ENCODE data around the gene TRIM41. TPM values are rescaled to one million over a fixed set of nuclear protein-coding genes. Genes with fewer than 3 reads are reported as not detected.

TRIM41 gene
- total and polyA plus RNA-seq, 9 of the 15 experiments (the other 6 are each of a cell fraction or from before 2014, with no cell fraction given) = 1.8 to 47.6 (median 20.9) TPM

- TF ChIP-seq NKRF (IDR thresholded peaks at IDR 0.05; ENCODE audit: borderline replicate concordance) = peak; percentile 80; the same call in 1 of the 2 replicates
- peak; percentile 79 for TF ChIP-seq E2F4 (CRISPR knock-in tag; IDR thresholded peaks at IDR 0.05; ENCODE audit: low read depth)
- no peak for TF ChIP-seq NCOR1 (IDR thresholded peaks at IDR 0.05)
- peak; percentile 48; the same call in 1 of the 2 replicates for TF ChIP-seq MAX (CRISPR knock-in tag; IDR thresholded peaks at IDR 0.05)
- no peak for TF ChIP-seq ETS2 (tag; IDR thresholded peaks at IDR 0.05; ENCODE audit: borderline replicate concordance, poor library complexity, severe bottlenecking)
- TF ChIP-seq HNRNPH1 (optimal IDR thresholded peaks at IDR 0.05; ENCODE audit: low read depth, low read length) = no peak
- no peak for TF ChIP-seq ZNF699 (CRISPR knock-in tag; IDR thresholded peaks at IDR 0.05; ENCODE audit: insufficient replicate concordance)
- no peak for TF ChIP-seq NCOA6 (IDR thresholded peaks at IDR 0.05)
- TF ChIP-seq ETV1 (tag; conservative IDR thresholded peaks at IDR 0.05; ENCODE audit: low read depth) = no peak
- TF ChIP-seq RUNX1 (IDR thresholded peaks at IDR 0.05; ENCODE audit: low read depth) = 0 out of 2 replicates have a peak, but pooled peaks have one; percentile 38
- no peak for TF ChIP-seq SFPQ (IDR thresholded peaks at IDR 0.05; ENCODE audit: low read depth, low read length)
- TF ChIP-seq ZBTB26 (CRISPR knock-in tag; IDR thresholded peaks at IDR 0.05) = 0 out of 2 replicates have a peak, but pooled peaks have one; percentile 15
- 0 out of 2 replicates have a peak, but pooled peaks have one; percentile 15 for TF ChIP-seq THRB (CRISPR knock-in tag; conservative IDR thresholded peaks at IDR 0.05)
- TF ChIP-seq SIN3B (IDR thresholded peaks at IDR 0.05; ENCODE audit: low read depth) = no peak
- no peak for TF ChIP-seq ARID2 (IDR thresholded peaks at IDR 0.05)
- TF ChIP-seq PML (IDR thresholded peaks at IDR 0.05; ENCODE audit: low read length) = no peak
- no peak for TF ChIP-seq XRCC3 (IDR thresholded peaks at IDR 0.05)
- no peak; the same call in 1 of the 2 replicates for TF ChIP-seq MYC (IDR thresholded peaks at IDR 0.05; ENCODE audit: low read depth, low read length)
- TF ChIP-seq MYC (CRISPR knock-in tag; IDR thresholded peaks at IDR 0.05; ENCODE audit: borderline replicate concordance, low read depth) = peak; percentile 25; the same call in 1 of the 2 replicates
These were observed 32.2 kb upstream of the TRIM41 start (continued) for GRCh38 chr5:181190711-181191525.

Data from K562 (cell line).